Body of pancreas (tissue), 4 donors: ENCODE measurements around the gene LRRFIP2. TPM values are rescaled to one million over a fixed set of nuclear protein-coding genes. Genes with fewer than 3 reads are reported as not detected.
"Not testable (repeated sequence)": the region's sequence is repeated elsewhere in the genome, so short reads cannot be mapped to it uniquely, and the experiment has no call there.

Experiments used
- ATAC-seq: fragments of 150-250 bp; one replicate; pipeline ENCODE4 v1.9.1; 2016
- DNase-seq, 4 donors: peaks; one replicate each; pipeline ENCODE4 v3.0.0-alpha.2; 2019
- H3K27ac ChIP-seq, 4 donors: fragments of 200-600 bp; sonication (generic); 1 replicate in 3 of 4; 2 replicates in 1 of 4; pipeline versions ENCODE4 v1.5.1 to v1.6.1; 2016 to 2019; ENCODE audit warnings: mild to moderate bottlenecking in 1 of 4, mixed read lengths in 1 of 4, moderate library complexity in 1 of 4
- H3K27me3 ChIP-seq, 2 donors: fragments of 200-600 bp; sonication (generic); one replicate each; pipeline ENCODE4 v1.6.0; 2016; ENCODE audit warnings: mild to moderate bottlenecking in 1 of 2
- H3K36me3 ChIP-seq, 2 donors: fragments of 200-600 bp; sonication (generic); replicated peaks in 1 of 2; 2 replicates each; pipeline ENCODE4 v1.5.1; 2016; ENCODE audit warnings: low read depth in 2 of 2; ENCODE audit not compliant: insufficient read depth in 1 of 2
- H3K4me1 ChIP-seq: fragments of 200-600 bp; sonication (generic); one replicate; pipeline ENCODE4 v1.6.0; 2016
- H3K4me3 ChIP-seq, 2 donors: fragments of 200-600 bp; sonication (generic); 1 replicate in 1 of 2; 2 replicates in 1 of 2; pipeline ENCODE4 v1.5.1; 2016 to 2019
- H3K9me3 ChIP-seq, 3 donors: fragments of 200-600 bp; sonication (generic); 1 replicate in 2 of 3; 2 replicates in 1 of 3; pipeline ENCODE4 v1.5.1; 2016
- POLR2A ChIP-seq, 3 donors: fragments of 450-650 bp; IDR thresholded peaks; one replicate each; pipeline ENCODE4 v1.6.1; 2016; ENCODE audit warnings: antibody characterized with exemption in 3 of 3, mild to moderate bottlenecking in 2 of 3
- WGBS, 2 donors: methylation state at CpG; one replicate each; pipeline ENCODE4 v1.1.5; 2017; 5-methylcytosine and 5-hydroxymethylcytosine counted together
- intact Hi-C: fragments of 100-400 bp; cut with DNase I; formaldehyde crosslinking; loops from one replicate; pipeline ENCODE4 v1.15.1; 2023
- total RNA-seq, 2 donors: library from RNA; depleted of rRNA; stranded (reverse); fragments of >200 nt; gene quantifications; one replicate each; pipeline ENCODE4 v1.1.0, GENCODE V29; 2016
- TF ChIP-seq, protein P1 (sequence below), 7 experiments: fragments of 450-650 bp in 4 of 7; fragments of 200-600 bp in 3 of 7; sonication (generic) in 3 of 7; IDR thresholded peaks; one replicate each; pipeline ENCODE4 v1.5.1; 2016 to 2019; ENCODE audit warnings: antibody characterized with exemption in 7 of 7

LRRFIP2 gene
- total RNA-seq, 2 donors from 2014 or later, result 23.4 to 56.6 TPM

GRCh38 chr3:37054370-37054769 lies 120.0 kb downstream of the LRRFIP2 start:
- H3K36me3 ChIP-seq, result peaks cover 0 to 19% of the 10 kb centered on the region in 2 donors
- intact Hi-C loops, result no loop called here
- no peaks in the 10 kb centered on the region for H3K27me3 ChIP-seq
- no peak for DNase-seq
- no peak for TF ChIP-seq POLR2A (IDR thresholded peaks at IDR 0.05)
- TF ChIP-seq, protein P1, sequence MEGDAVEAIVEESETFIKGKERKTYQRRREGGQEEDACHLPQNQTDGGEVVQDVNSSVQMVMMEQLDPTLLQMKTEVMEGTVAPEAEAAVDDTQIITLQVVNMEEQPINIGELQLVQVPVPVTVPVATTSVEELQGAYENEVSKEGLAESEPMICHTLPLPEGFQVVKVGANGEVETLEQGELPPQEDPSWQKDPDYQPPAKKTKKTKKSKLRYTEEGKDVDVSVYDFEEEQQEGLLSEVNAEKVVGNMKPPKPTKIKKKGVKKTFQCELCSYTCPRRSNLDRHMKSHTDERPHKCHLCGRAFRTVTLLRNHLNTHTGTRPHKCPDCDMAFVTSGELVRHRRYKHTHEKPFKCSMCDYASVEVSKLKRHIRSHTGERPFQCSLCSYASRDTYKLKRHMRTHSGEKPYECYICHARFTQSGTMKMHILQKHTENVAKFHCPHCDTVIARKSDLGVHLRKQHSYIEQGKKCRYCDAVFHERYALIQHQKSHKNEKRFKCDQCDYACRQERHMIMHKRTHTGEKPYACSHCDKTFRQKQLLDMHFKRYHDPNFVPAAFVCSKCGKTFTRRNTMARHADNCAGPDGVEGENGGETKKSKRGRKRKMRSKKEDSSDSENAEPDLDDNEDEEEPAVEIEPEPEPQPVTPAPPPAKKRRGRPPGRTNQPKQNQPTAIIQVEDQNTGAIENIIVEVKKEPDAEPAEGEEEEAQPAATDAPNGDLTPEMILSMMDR (IDR thresholded peaks at IDR 0.05), result no peak
- no peak overlapping the region for H3K4me3 ChIP-seq
- 65 to 67% methylated on average over 3 of the region's 3 CpGs for WGBS, 2 donors
- peaks cover 13% of the 10 kb centered on the region for H3K4me1 ChIP-seq
- peak overlapping the region in 1 of 4 donors; percentile 22 for H3K27ac ChIP-seq
- H3K9me3 ChIP-seq, result no peaks in the 10 kb centered on the region
- ATAC-seq, result peak; percentile 78

DNA sequence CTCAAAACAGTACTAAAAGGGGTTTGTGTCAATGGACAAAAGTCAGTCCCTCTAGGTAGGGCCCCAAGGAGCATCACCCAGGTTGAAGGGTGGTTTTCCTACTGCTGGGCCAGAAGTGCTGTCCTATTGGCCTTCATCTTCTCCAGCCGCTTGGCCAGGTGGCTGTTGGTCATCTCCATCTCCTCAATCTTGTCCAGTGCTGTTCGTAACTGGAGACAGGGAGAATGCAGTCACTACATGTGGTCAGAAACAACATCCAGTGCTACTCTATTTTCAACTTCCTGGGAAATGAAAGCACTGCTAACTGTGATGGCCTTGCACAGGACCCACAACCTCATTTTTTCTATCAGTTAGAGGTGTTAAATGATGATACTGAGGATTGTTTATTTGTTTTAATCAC lies 120.6 kb downstream of the LRRFIP2 start:
- ATAC-seq, result no peak

GRCh38 chr3:37053337-37053736 lies 121.0 kb downstream of the LRRFIP2 start:
- peaks cover 13% of the 10 kb centered on the region for H3K4me1 ChIP-seq
- 34% methylated on average over 6 of the region's 6 CpGs for WGBS, 2 donors
- ATAC-seq (no peak), DNase-seq (peak in 1 of 4 donors; percentile 41)
- intact Hi-C loops, result no loop called here
- no peaks in the 10 kb centered on the region for H3K27me3 ChIP-seq
- H3K4me3 ChIP-seq, result no peak overlapping the region
- TF ChIP-seq, protein P1 (IDR thresholded peaks at IDR 0.05), result no peak
- TF ChIP-seq POLR2A (IDR thresholded peaks at IDR 0.05), result no peak
- H3K9me3 ChIP-seq, result no peaks in the 10 kb centered on the region
- no peak overlapping the region for H3K27ac ChIP-seq
- H3K36me3 ChIP-seq, result peaks cover 0 to 24% of the 10 kb centered on the region in 2 donors

More for the DNA sequence above, 120.6 kb downstream of the LRRFIP2 start:
- Histone ChIP-seq H3K36me3 (peaks cover 0 to 21% of the 10 kb centered on the region in 2 donors), H3K4me1 (peaks cover 13% of the 10 kb centered on the region), H3K4me3 (no peak overlapping the region), H3K27me3 (no peaks in the 10 kb centered on the region), H3K9me3 (no peaks in the 10 kb centered on the region), H3K27ac (no peak overlapping the region)
- TF ChIP-seq, protein P1 (IDR thresholded peaks at IDR 0.05), result no peak
- TF ChIP-seq POLR2A (IDR thresholded peaks at IDR 0.05), result no peak
- intact Hi-C loops, result no loop called here
- 95% methylated on average over 2 of the region's 2 CpGs for WGBS, 2 donors
- DNase-seq, result no peak

DNA sequence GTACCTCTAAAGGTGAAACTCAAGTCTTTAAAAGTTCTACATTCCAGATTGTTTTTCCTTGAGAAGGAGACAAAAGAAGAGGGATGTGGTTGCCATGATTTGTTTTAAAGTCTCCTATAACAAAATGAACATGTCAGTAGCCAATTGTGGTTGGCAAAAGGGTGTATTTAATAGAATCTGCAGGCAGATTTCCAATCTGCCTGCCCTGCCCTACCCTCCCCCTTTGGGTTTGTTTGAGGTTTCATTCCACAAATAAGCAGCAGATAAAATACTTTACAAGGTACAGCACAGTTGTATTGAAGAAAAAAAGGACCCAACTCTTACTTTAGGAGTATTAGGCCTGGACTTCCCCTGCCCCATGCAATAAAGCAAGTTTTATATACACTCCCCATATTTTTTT lies 121.5 kb downstream of the LRRFIP2 start:
- intact Hi-C loops, result no loop called here
- TF ChIP-seq, protein P1 (IDR thresholded peaks at IDR 0.05), result no peak
- TF ChIP-seq POLR2A (IDR thresholded peaks at IDR 0.05), result no peak
- Histone ChIP-seq H3K4me1 (peaks cover 13% of the 10 kb centered on the region), H3K27me3 (no peaks in the 10 kb centered on the region), H3K36me3 (peaks cover 0 to 26% of the 10 kb centered on the region in 2 donors), H3K9me3 (no peaks in the 10 kb centered on the region), H3K4me3 (no peak overlapping the region), H3K27ac (no peak overlapping the region)
- DNase-seq (peak in 1 of 4 donors; percentile 18), ATAC-seq (no peak)

DNA sequence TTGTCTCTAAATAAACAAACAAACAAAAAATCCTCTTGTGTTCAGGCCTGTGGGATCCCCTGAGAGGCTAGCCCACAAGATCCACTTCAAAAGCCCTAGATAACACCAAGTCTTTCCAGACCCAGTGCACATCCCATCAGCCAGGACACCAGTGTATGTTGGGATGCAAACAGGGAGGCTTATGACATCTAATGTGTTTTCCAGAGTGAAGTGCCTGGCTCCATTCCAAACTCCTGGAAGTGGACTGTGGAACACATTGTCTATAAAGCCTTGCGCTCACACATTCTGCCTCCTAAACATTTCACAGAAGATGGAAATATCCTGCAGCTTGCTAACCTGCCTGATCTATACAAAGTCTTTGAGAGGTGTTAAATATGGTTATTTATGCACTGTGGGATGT lies 124.1 kb downstream of the LRRFIP2 start:
- intact Hi-C loops, result no loop called here
- peaks cover 13% of the 10 kb centered on the region for H3K4me1 ChIP-seq
- ATAC-seq (no peak), DNase-seq (no peak)
- H3K9me3 ChIP-seq, result no peaks in the 10 kb centered on the region
- H3K36me3 ChIP-seq, result peaks cover 8 to 28% of the 10 kb centered on the region in 2 donors
- no peak overlapping the region for H3K4me3 ChIP-seq
- 89 to 96% methylated on average over 1 of the region's 1 CpG for WGBS, 2 donors
- no peak overlapping the region for H3K27ac ChIP-seq
- H3K27me3 ChIP-seq, result no peaks in the 10 kb centered on the region
- TF ChIP-seq, protein P1 (IDR thresholded peaks at IDR 0.05), result no peak
- no peak for TF ChIP-seq POLR2A (IDR thresholded peaks at IDR 0.05)

DNA sequence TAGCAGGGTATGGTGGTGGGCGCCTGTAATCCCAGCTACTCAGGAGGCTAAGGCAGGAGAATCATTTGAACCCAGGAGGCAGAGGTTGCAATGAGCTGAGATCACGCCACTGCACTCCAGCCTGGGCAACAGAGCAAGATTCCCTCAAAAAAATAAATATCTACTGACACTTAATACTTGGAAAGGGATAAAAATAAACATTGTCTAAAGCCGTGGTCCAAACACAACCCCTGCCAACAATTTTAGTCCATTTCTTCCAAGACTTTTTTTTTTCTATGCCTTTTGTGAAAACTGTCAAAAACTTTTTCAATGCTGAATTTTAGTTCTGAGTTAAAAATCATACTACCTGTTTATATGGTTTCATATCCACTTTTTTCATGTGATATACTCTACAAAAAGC lies 131.7 kb downstream of the LRRFIP2 start:
- DNase-seq, ATAC-seq, H3K4me3 ChIP-seq, H3K9me3 ChIP-seq, intact Hi-C loops, H3K4me1 ChIP-seq, H3K27ac ChIP-seq, H3K27me3 ChIP-seq: not testable (repeated sequence)
- 69 to 73% methylated on average over 3 of the region's 3 CpGs for WGBS, 2 donors
- peaks cover 8 to 16% of the 10 kb centered on the region in 2 donors for H3K36me3 ChIP-seq
